ENCODE measurements around the gene RAB24. TPM values are rescaled to one million over a fixed set of nuclear protein-coding genes. Genes with fewer than 3 reads are reported as not detected.
A peak's percentile ranks its signal among the peaks of the same experiment; 100 is the strongest.

RAB24 gene
- total RNA-seq, 1 donor from 2014 or later, result 12.0 TPM

- Histone ChIP-seq H3K4me1 (ENCODE audit: control insufficient read depth in 3 of 3, insufficient read depth in 3 of 3, low read length in 3 of 3) (peaks cover 0 to 14% (median 11%) of the 10 kb centered on the region in 3 donors), H3K27ac (ENCODE audit: low read depth, low read length) (no peak overlapping the region)
Observed at GRCh38 chr5:177333420-177334154, 30.1 kb upstream of the RAB24 start.

GRCh38 chr5:177332896-177333260 lies 29.4 kb upstream of the RAB24 start:
- Histone ChIP-seq H3K36me3 (ENCODE audit: control insufficient read depth in 3 of 3, insufficient read depth in 3 of 3, low read length in 3 of 3) (peaks cover 57 to 74% (median 62%) of the 10 kb centered on the region in 3 donors), H3K9ac (ENCODE audit: low read depth in 1 of 3, low read length in 3 of 3) (no peak overlapping the region), H3K4me3 (ENCODE audit: low read length in 3 of 3) (no peak overlapping the region), H3K4me1 (ENCODE audit: control insufficient read depth in 3 of 3, insufficient read depth in 3 of 3, low read length in 3 of 3) (peaks cover 0 to 14% (median 12%) of the 10 kb centered on the region in 3 donors), H3K9me3 (ENCODE audit: control insufficient read depth in 3 of 3, low read length in 3 of 3) (no peaks in the 10 kb centered on the region), H3K27ac (ENCODE audit: low read depth, low read length) (no peak overlapping the region), H3K27me3 (ENCODE audit: control insufficient read depth in 3 of 3, insufficient read depth in 3 of 3, low read length in 3 of 3) (no peaks in the 10 kb centered on the region)

More at GRCh38 chr5:177333420-177334154, 30.1 kb upstream of the RAB24 start:
- H3K36me3 ChIP-seq (ENCODE audit: control insufficient read depth in 3 of 3, insufficient read depth in 3 of 3, low read length in 3 of 3), result peaks cover 63 to 77% (median 67%) of the 10 kb centered on the region in 3 donors
- H3K4me3 ChIP-seq (ENCODE audit: low read length in 3 of 3), result no peak overlapping the region
- no peaks in the 10 kb centered on the region for H3K9me3 ChIP-seq (ENCODE audit: control insufficient read depth in 3 of 3, low read length in 3 of 3)
- peak overlapping the region in 1 of 3 donors; percentile 16 for H3K9ac ChIP-seq (ENCODE audit: low read depth in 1 of 3, low read length in 3 of 3)
- no peaks in the 10 kb centered on the region for H3K27me3 ChIP-seq (ENCODE audit: control insufficient read depth in 3 of 3, insufficient read depth in 3 of 3, low read length in 3 of 3)

GRCh38 chr5:177332031-177332895 lies 28.7 kb upstream of the RAB24 start:
- Histone ChIP-seq H3K4me3 (ENCODE audit: low read length in 3 of 3) (no peak overlapping the region), H3K9ac (ENCODE audit: low read depth in 1 of 3, low read length in 3 of 3) (no peak overlapping the region), H3K4me1 (ENCODE audit: control insufficient read depth in 3 of 3, insufficient read depth in 3 of 3, low read length in 3 of 3) (peaks cover 0 to 15% (median 14%) of the 10 kb centered on the region in 3 donors), H3K36me3 (ENCODE audit: control insufficient read depth in 3 of 3, insufficient read depth in 3 of 3, low read length in 3 of 3) (peaks cover 51 to 70% (median 55%) of the 10 kb centered on the region in 3 donors), H3K27me3 (ENCODE audit: control insufficient read depth in 3 of 3, insufficient read depth in 3 of 3, low read length in 3 of 3) (no peaks in the 10 kb centered on the region), H3K9me3 (ENCODE audit: control insufficient read depth in 3 of 3, low read length in 3 of 3) (no peaks in the 10 kb centered on the region), H3K27ac (ENCODE audit: low read depth, low read length) (no peak overlapping the region)

GRCh38 chr5:177330991-177331842 lies 27.7 kb upstream of the RAB24 start:
- H3K36me3 ChIP-seq (ENCODE audit: control insufficient read depth in 3 of 3, insufficient read depth in 3 of 3, low read length in 3 of 3), result peaks cover 41 to 59% (median 45%) of the 10 kb centered on the region in 3 donors
- H3K9ac ChIP-seq (ENCODE audit: low read depth in 1 of 3, low read length in 3 of 3), result peak overlapping the region in 1 of 3 donors; percentile 6
- no peak overlapping the region for H3K4me3 ChIP-seq (ENCODE audit: low read length in 3 of 3)
- no peak overlapping the region for H3K27ac ChIP-seq (ENCODE audit: low read depth, low read length)
- H3K9me3 ChIP-seq (ENCODE audit: control insufficient read depth in 3 of 3, low read length in 3 of 3), result no peaks in the 10 kb centered on the region
- H3K27me3 ChIP-seq (ENCODE audit: control insufficient read depth in 3 of 3, insufficient read depth in 3 of 3, low read length in 3 of 3), result no peaks in the 10 kb centered on the region
- H3K4me1 ChIP-seq (ENCODE audit: control insufficient read depth in 3 of 3, insufficient read depth in 3 of 3, low read length in 3 of 3), result peaks cover 0 to 15% (median 14%) of the 10 kb centered on the region in 3 donors

- Histone ChIP-seq H3K9ac (ENCODE audit: low read depth in 1 of 3, low read length in 3 of 3) (no peak overlapping the region), H3K27me3 (ENCODE audit: control insufficient read depth in 3 of 3, insufficient read depth in 3 of 3, low read length in 3 of 3) (no peaks in the 10 kb centered on the region), H3K36me3 (ENCODE audit: control insufficient read depth in 3 of 3, insufficient read depth in 3 of 3, low read length in 3 of 3) (peaks cover 30 to 53% (median 33%) of the 10 kb centered on the region in 3 donors), H3K9me3 (ENCODE audit: control insufficient read depth in 3 of 3, low read length in 3 of 3) (no peaks in the 10 kb centered on the region), H3K4me1 (ENCODE audit: control insufficient read depth in 3 of 3, insufficient read depth in 3 of 3, low read length in 3 of 3) (peaks cover 0 to 4% (median 3%) of the 10 kb centered on the region in 3 donors), H3K27ac (ENCODE audit: low read depth, low read length) (no peak overlapping the region), H3K4me3 (ENCODE audit: low read length in 3 of 3) (no peak overlapping the region)
Observed at GRCh38 chr5:177329883-177330282, 26.4 kb upstream of the RAB24 start.

DNA sequence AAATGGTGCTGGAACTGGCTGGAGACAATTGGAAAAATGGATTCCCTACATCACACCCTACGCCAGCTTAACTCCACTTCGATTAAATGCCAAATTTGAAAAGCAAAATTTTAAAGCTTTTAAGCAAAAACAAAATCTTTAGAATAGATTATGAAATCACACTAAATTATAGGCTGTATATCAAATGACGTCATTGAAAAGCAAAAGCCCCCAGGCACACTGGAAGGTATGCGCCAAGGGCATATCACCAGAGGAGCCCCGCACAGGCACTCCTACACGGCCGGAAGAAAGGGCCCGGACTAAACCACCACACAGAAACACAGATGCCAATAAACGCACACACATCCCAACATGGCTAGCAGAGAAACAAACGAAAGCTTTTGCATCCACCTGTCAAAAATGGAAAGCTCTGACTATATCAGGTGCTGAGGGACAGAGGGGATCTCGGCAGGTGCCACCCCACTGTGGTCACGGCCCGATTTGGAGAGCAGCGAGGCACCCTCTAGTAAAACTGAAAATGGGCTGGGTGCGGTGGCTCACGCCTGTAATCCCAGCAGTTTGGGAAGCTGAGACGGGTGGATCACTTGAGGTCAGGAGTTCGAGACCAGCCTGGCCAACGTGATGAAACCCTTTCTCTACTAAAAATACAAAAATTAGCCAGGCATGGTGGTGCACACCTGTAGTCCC lies 25.2 kb upstream of the RAB24 start:
- H3K9me3 ChIP-seq (ENCODE audit: control insufficient read depth in 3 of 3, low read length in 3 of 3), result no peaks in the 10 kb centered on the region
- no peaks in the 10 kb centered on the region for H3K27me3 ChIP-seq (ENCODE audit: control insufficient read depth in 3 of 3, insufficient read depth in 3 of 3, low read length in 3 of 3)
- no peak overlapping the region for H3K4me3 ChIP-seq (ENCODE audit: low read length in 3 of 3)
- H3K27ac ChIP-seq (ENCODE audit: low read depth, low read length), result no peak overlapping the region
- H3K36me3 ChIP-seq (ENCODE audit: control insufficient read depth in 3 of 3, insufficient read depth in 3 of 3, low read length in 3 of 3), result peaks cover 20 to 41% (median 21%) of the 10 kb centered on the region in 3 donors
- H3K4me1 ChIP-seq (ENCODE audit: control insufficient read depth in 3 of 3, insufficient read depth in 3 of 3, low read length in 3 of 3), result peaks cover 0 to 4% (median 0%) of the 10 kb centered on the region in 3 donors
- H3K9ac ChIP-seq (ENCODE audit: low read depth in 1 of 3, low read length in 3 of 3), result no peak overlapping the region

- Histone ChIP-seq H3K27me3 (ENCODE audit: control insufficient read depth in 3 of 3, insufficient read depth in 3 of 3, low read length in 3 of 3) (no peaks in the 10 kb centered on the region), H3K9me3 (ENCODE audit: control insufficient read depth in 3 of 3, low read length in 3 of 3) (no peaks in the 10 kb centered on the region), H3K4me3 (ENCODE audit: low read length in 3 of 3) (no peak overlapping the region), H3K27ac (ENCODE audit: low read depth, low read length) (peak overlapping the region; percentile 60), H3K9ac (ENCODE audit: low read depth in 1 of 3, low read length in 3 of 3) (no peak overlapping the region), H3K36me3 (ENCODE audit: control insufficient read depth in 3 of 3, insufficient read depth in 3 of 3, low read length in 3 of 3) (peaks cover 12 to 33% (median 14%) of the 10 kb centered on the region in 3 donors), H3K4me1 (ENCODE audit: control insufficient read depth in 3 of 3, insufficient read depth in 3 of 3, low read length in 3 of 3) (peaks cover 0 to 4% (median 0%) of the 10 kb centered on the region in 3 donors)
Observed at GRCh38 chr5:177327539-177328522, 24.3 kb upstream of the RAB24 start.

- Histone ChIP-seq H3K27ac (ENCODE audit: low read depth, low read length) (no peak overlapping the region), H3K4me3 (ENCODE audit: low read length in 3 of 3) (no peak overlapping the region), H3K36me3 (ENCODE audit: control insufficient read depth in 3 of 3, insufficient read depth in 3 of 3, low read length in 3 of 3) (peaks cover 3 to 14% (median 6%) of the 10 kb centered on the region in 3 donors), H3K4me1 (ENCODE audit: control insufficient read depth in 3 of 3, insufficient read depth in 3 of 3, low read length in 3 of 3) (peaks cover 0 to 4% (median 0%) of the 10 kb centered on the region in 3 donors), H3K9me3 (ENCODE audit: control insufficient read depth in 3 of 3, low read length in 3 of 3) (no peaks in the 10 kb centered on the region), H3K27me3 (ENCODE audit: control insufficient read depth in 3 of 3, insufficient read depth in 3 of 3, low read length in 3 of 3) (no peaks in the 10 kb centered on the region), H3K9ac (ENCODE audit: low read depth in 1 of 3, low read length in 3 of 3) (no peak overlapping the region)
Observed at GRCh38 chr5:177325868-177326381, 22.4 kb upstream of the RAB24 start.
